Right lobe of liver (tissue), 4 donors: ENCODE results near the gene HOXB5.

Experiments
- CTCF ChIP-seq, 4 donors: fragments of 200-600 bp in 3 of 4; fragments of 450-650 bp in 1 of 4; IDR thresholded peaks; one replicate each; pipeline versions ENCODE4 v1.5.1 to v1.8.0; 2016 to 2022; ENCODE audit warnings: antibody characterized with exemption in 4 of 4, mild to moderate bottlenecking in 2 of 4
- POLR2A ChIP-seq: fragments of 450-650 bp; IDR thresholded peaks from one replicate; pipeline ENCODE4 v1.6.1; 2017; ENCODE audit warnings: antibody characterized with exemption, mild to moderate bottlenecking
- donor health status: DM: no; HTN: no; CAD: no.
- donor health status: DM: no; HTN: no; CAD: no.
- donor health status: DM: no; HTN: yes; CAD: no.

DNA sequence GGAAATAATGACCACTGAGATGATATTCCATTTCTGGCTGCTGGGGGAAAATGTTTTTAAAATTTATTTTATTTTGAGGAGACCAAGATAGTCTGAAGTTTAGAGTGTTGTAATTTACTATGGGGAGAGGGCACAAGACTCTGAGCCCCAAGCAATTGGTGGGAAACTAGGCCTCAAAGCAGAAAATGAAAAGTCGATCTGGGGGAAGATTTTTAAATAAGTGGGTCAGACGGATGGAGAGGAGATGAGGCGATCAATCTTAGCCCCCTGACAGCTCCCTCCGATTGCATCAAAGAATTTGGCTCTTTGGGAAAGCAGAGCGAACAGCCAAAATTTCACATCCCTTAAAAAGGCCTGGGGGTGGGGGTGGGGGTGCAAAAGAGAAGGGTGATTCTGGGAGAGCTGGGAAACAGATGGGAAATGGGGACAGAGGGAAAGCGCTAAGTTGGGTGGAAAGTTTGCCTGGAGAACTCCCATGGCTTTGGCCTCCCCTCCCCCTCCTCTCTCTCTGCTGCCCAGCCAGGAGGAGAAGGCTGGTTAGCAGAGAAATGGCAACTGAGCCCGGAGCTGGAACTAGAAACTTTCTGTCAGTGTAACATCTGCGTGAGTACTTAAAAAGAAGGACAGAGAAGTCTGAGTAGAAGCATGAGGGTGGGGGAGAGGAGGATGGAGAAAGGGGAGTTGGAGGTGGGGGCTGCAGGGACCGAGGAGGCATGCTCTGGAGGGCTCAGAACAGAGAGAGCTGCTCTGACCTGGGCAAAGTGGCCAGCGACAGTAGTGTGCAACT lies 47.2 kb downstream of the HOXB5 start:
- TF ChIP-seq CTCF (IDR thresholded peaks at IDR 0.05) (no peak), POLR2A (no peak)
